Neural cell (in vitro differentiated cells): Measurements from ENCODE around the gene KDM4C. TPM values are rescaled to one million over a fixed set of nuclear protein-coding genes. Genes with fewer than 3 reads are reported as not detected.

Experiments used
- H2AFZ ChIP-seq: fragments of 200-600, 300-800 bp; sonication (generic), shearing (Covaris generic); 2 replicates; pipeline ENCODE4 v1.6.0; 2014; ENCODE audit warnings: low read depth, mild to moderate bottlenecking, antibody characterized with exemption, low read length, moderate library complexity
- H3F3A ChIP-seq: fragments of 200-600 bp; shearing (Covaris generic); 2 replicates; pipeline ENCODE4 v1.6.1; 2016; ENCODE audit warnings: mild to moderate bottlenecking, moderate library complexity, mixed read lengths, antibody characterized with exemption, low read length; ENCODE audit not compliant: insufficient read depth, poor library complexity, severe bottlenecking
- H3K27ac ChIP-seq: fragments of 200-600, 300-800 bp; sonication (generic), shearing (Covaris generic); 2 replicates; pipeline ENCODE4 v1.5.1; 2014; ENCODE audit warnings: mild to moderate bottlenecking, low read length, moderate library complexity
- H3K27me3 ChIP-seq: fragments of 300-800, 200-600 bp; sonication (generic), shearing (Covaris generic); 2 replicates; pipeline ENCODE4 v1.6.0; 2014; ENCODE audit warnings: mild to moderate bottlenecking, low read depth, low read length, moderate library complexity; ENCODE audit not compliant: insufficient read depth
- H3K36me3 ChIP-seq: fragments of 300-800, 200-600 bp; sonication (generic), shearing (Covaris generic); 2 replicates; pipeline ENCODE4 v1.5.1; 2014; ENCODE audit warnings: mild to moderate bottlenecking, antibody characterized with exemption, low read length, moderate library complexity; ENCODE audit not compliant: insufficient read depth
- H3K4me2 ChIP-seq: fragments of 300-800, 200-600 bp; sonication (generic), shearing (Covaris generic); 2 replicates; pipeline ENCODE4 v1.6.0; 2014; ENCODE audit warnings: mild to moderate bottlenecking, low read length
- H3K4me3 ChIP-seq: fragments of 300-800, 200-600 bp; sonication (generic), shearing (Covaris generic); 2 replicates; pipeline ENCODE4 v1.5.1; 2014; ENCODE audit warnings: mild to moderate bottlenecking, low read length, moderate library complexity
- H3K79me2 ChIP-seq: fragments of 200-600 bp; shearing (Covaris generic); replicated peaks from 2 replicates; pipeline ENCODE4 v1.6.0; 2014; ENCODE audit warnings: mild to moderate bottlenecking, low read length, moderate library complexity; ENCODE audit not compliant: insufficient read depth
- H3K9ac ChIP-seq: fragments of 300-800, 200-600 bp; sonication (generic), shearing (Covaris generic); 2 replicates; pipeline ENCODE4 v1.6.1; 2016; ENCODE audit warnings: mild to moderate bottlenecking, low read length, mixed read lengths
- H3K9me2 ChIP-seq: fragments of 200-600 bp; shearing (Covaris generic); 2 replicates; pipeline ENCODE4 v1.6.1; 2016; ENCODE audit warnings: mild to moderate bottlenecking, low read length, mixed read lengths; ENCODE audit not compliant: insufficient read depth
- H3K9me3 ChIP-seq: fragments of 200-600, 300-800 bp; sonication (generic), shearing (Covaris generic); 2 replicates; pipeline ENCODE4 v1.6.1; 2016; ENCODE audit warnings: mild to moderate bottlenecking, mixed run types, low read length, moderate library complexity, mixed read lengths
- H4K20me1 ChIP-seq: fragments of 200-600 bp; shearing (Covaris generic); 2 replicates; pipeline ENCODE4 v1.6.1; 2016; ENCODE audit warnings: mild to moderate bottlenecking, mixed run types; ENCODE audit not compliant: insufficient read depth
- CTCF ChIP-seq: fragments of 450-650 bp; IDR thresholded peaks from 2 replicates; pipeline ENCODE4 v1.5.1; 2014; ENCODE audit warnings: antibody characterized with exemption, mild to moderate bottlenecking, moderate library complexity; ENCODE audit not compliant: poor library complexity, severe bottlenecking
- EP300 ChIP-seq: fragments of 450-650 bp; conservative IDR thresholded peaks from 2 replicates; pipeline ENCODE4 v1.6.1; 2014; ENCODE audit warnings: antibody characterized with exemption, mild to moderate bottlenecking, moderate library complexity; ENCODE audit not compliant: poor library complexity, severe bottlenecking
- EZH2 ChIP-seq: fragments of 200-600, 300-800 bp; shearing (Covaris generic), sonication (generic); IDR thresholded peaks from 2 replicates; pipeline ENCODE4 v1.6.1; 2014; ENCODE audit warnings: antibody characterized with exemption, low read length, borderline replicate concordance, mild to moderate bottlenecking; ENCODE audit not compliant: insufficient read depth, poor library complexity, severe bottlenecking
- MXI1 ChIP-seq: fragments of 450-650 bp; conservative IDR thresholded peaks from 2 replicates; pipeline ENCODE4 v1.6.1; 2014; ENCODE audit warnings: antibody characterized with exemption, mild to moderate bottlenecking; ENCODE audit not compliant: poor library complexity, severe bottlenecking
- POLR2AphosphoS5 ChIP-seq: IDR thresholded peaks from 2 replicates; pipeline ENCODE4 v1.6.1; 2012
- RAD21 ChIP-seq: fragments of 450-650 bp; conservative IDR thresholded peaks from 2 replicates; pipeline ENCODE4 v1.6.1; 2014; ENCODE audit warnings: antibody characterized with exemption, mild to moderate bottlenecking, moderate library complexity
- REST ChIP-seq: IDR thresholded peaks from 2 replicates; pipeline ENCODE4 v1.6.1; 2012; ENCODE audit warnings: borderline replicate concordance
- SMC3 ChIP-seq: fragments of 450-650 bp; conservative IDR thresholded peaks from 2 replicates; pipeline ENCODE4 v1.6.1; 2014; ENCODE audit warnings: antibody characterized with exemption, mild to moderate bottlenecking, moderate library complexity; ENCODE audit not compliant: poor library complexity
- TAF1 ChIP-seq: IDR thresholded peaks from 2 replicates; pipeline ENCODE4 v1.6.1; 2012; ENCODE audit warnings: low read depth
- polyA plus RNA-seq: library from polyadenylated mRNA; depleted of rRNA; stranded (reverse); fragments of >200 nt; gene quantifications from 2 replicates; pipeline ENCODE4 v1.2.3, GENCODE V29; 2014

Gene KDM4C
- polyA plus RNA-seq, 1 donor from 2014 or later = 21.1 TPM

DNA sequence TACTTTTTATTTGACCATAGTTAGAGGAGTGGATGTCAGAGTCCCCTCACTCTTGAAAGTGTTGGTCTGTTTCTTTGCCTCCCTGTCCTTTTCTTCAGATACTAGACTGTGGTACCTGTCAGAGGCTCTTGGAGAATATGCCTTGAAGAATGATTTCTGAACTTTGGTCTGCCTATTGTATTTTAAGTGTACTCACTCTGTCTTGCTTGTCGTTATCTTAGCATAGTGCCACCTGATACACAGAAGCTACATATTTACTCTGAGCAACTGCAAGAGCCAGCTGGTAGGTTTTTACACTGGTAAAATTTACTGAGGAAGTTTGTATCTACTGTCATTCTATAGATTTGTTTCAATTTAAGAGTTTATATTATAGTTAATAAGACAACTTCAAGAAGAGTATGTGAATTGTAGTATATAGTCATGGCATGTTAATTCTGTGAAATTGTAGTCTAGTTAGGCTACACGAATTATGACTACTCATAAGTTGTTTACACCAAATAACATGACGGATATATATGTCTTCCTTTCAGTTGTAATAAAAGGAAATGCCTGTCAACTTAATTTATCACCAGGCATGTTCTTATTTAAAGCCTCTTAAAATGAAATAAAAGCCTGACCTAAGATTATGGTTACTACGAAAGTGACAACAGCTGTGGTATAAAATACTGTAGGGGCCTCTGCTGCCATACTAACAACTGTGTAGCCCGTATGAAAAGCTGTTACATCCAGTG, 201.7 kb downstream of the KDM4C start:
- no peak overlapping the region for H3K4me2 ChIP-seq
- H3K79me2 ChIP-seq = no peaks in the 10 kb centered on the region
- H3F3A ChIP-seq = no peaks in the 10 kb centered on the region
- H3K9ac ChIP-seq = no peak overlapping the region
- no peak overlapping the region for H3K4me3 ChIP-seq
- H3K9me2 ChIP-seq = no peaks in the 10 kb centered on the region
- H2AFZ ChIP-seq = no peak overlapping the region
- TF ChIP-seq REST (no peak), RAD21 (no peak), EP300 (no peak), POLR2AphosphoS5 (no peak), TAF1 (no peak), EZH2 (no peak), CTCF (no peak), MXI1 (no peak), SMC3 (no peak)
- H3K27me3 ChIP-seq = no peaks in the 10 kb centered on the region
- no peaks in the 10 kb centered on the region for H3K36me3 ChIP-seq
- no peaks in the 10 kb centered on the region for H4K20me1 ChIP-seq
- H3K27ac ChIP-seq = no peak overlapping the region
- H3K9me3 ChIP-seq = no peaks in the 10 kb centered on the region

DNA sequence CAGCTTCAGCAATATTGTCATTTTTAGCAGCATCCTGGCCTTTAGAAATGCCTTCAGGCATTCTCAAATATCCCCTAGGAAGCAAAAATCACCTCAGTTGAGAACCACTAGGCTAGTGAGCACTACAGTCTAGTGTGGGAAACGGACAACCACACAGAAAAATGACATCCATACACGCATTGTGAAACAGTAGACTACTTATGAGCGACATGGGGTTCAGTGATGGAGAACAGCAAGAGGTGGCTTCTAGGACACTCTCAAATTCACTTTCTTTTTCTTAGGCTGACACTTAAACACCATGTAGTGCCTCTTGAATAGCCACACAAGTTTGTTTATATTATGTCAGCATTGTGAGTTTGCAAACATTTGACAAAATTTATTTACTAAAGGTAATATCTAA, 203.0 kb downstream of the KDM4C start:
- no peak overlapping the region for H3K4me2 ChIP-seq
- no peak overlapping the region for H2AFZ ChIP-seq
- H3K27me3 ChIP-seq = no peaks in the 10 kb centered on the region
- H4K20me1 ChIP-seq = no peaks in the 10 kb centered on the region
- TF ChIP-seq POLR2AphosphoS5 (no peak), REST (no peak), CTCF (no peak), TAF1 (no peak), SMC3 (no peak), EP300 (no peak), EZH2 (no peak), RAD21 (no peak), MXI1 (no peak)
- no peak overlapping the region for H3K9ac ChIP-seq
- no peaks in the 10 kb centered on the region for H3K9me2 ChIP-seq
- no peaks in the 10 kb centered on the region for H3F3A ChIP-seq
- H3K79me2 ChIP-seq = no peaks in the 10 kb centered on the region
- no peak overlapping the region for H3K4me3 ChIP-seq
- H3K36me3 ChIP-seq = no peaks in the 10 kb centered on the region
- H3K27ac ChIP-seq = no peak overlapping the region
- no peaks in the 10 kb centered on the region for H3K9me3 ChIP-seq
